Measurements from ENCODE around the gene CAPN15. TPM values are rescaled to one million over a fixed set of nuclear protein-coding genes. Genes with fewer than 3 reads are reported as not detected.
A peak's percentile ranks its signal among the peaks of the same experiment; 100 is the strongest.

The CAPN15 gene
- total and polyA plus RNA-seq, 3 donors from 2014 or later, result 48.0 to 115 (median 108) TPM

DNA sequence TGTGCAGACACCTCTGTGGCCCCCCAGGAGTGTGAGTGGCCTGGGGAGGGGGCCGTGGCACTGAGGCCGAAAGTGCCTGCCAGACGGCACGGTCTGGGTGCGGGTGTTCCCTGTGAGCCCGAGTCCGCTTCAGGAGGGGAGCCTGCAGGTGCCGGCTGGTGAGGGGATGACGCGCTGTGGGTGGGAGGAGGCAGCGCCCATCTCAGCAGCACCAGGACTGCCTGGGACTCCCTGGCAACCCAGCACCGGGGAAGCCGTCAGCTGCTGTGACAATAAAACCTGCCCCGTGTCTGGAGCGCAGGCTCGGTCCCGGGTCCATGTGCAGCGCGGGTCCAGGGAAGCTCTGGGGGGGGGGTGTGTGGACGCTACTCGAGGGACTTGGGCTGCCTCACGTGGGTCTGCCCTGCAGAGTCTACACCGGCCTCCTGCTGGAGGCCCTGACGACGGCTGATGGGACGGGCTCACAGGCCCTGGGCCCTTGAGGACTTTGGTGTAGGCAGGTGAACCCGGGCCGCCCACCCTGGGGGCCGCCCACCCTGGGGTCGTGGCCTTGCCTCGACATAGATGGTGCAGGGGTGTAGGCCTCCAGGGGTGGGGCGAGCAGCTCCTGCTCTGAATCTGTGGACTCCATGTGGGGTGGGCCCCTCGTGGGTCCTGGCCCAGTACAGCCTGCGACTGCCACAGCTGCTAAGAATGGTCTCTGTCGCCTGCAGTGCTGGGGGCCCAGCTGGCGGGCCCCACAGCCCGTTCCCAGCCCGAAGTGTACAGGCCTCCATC lies 56.5 kb downstream of the CAPN15 start:
- intact Hi-C loops (cut with DNase I; ENCODE audit: low total_unique reads), result loop anchor here (10.0 kb wide), 2 partner anchors 51 to 81 kb away; partner anchors contain the start of genes METTL26, RHOT2 and WFIKKN1
- no peak overlapping the region for H3K27ac ChIP-seq

DNA sequence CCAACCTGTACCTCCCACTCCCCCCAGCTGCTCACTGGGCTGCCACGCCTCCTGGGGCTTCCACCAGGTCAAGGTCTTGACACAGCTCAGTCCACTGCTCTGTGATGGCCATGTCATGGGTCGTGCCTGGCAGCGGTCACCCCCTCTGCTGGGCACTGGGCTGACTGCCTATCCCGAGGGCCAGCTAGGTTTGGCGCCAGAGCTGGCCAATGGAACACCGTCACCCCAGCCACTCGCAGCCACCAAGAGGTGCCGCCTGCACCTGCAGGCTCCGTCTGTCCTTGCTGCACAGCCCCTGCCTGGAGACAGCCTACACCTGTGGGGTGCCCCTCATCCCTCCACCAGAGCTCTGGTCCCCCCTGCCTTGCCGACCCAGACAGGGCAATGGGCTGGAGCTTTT lies 57.8 kb downstream of the CAPN15 start:
- no peak overlapping the region for H3K27ac ChIP-seq
- H3K36me3 ChIP-seq (ENCODE audit: low read depth, missing control alignments), result no peaks in the 10 kb centered on the region
- no peak overlapping the region for H3K4me3 ChIP-seq
- peaks cover 13% of the 10 kb centered on the region for H3K4me1 ChIP-seq
- DNase-seq, result no peak
- no peak for TF ChIP-seq POLR2A (IDR thresholded peaks at IDR 0.05)
- TF ChIP-seq, protein P1, sequence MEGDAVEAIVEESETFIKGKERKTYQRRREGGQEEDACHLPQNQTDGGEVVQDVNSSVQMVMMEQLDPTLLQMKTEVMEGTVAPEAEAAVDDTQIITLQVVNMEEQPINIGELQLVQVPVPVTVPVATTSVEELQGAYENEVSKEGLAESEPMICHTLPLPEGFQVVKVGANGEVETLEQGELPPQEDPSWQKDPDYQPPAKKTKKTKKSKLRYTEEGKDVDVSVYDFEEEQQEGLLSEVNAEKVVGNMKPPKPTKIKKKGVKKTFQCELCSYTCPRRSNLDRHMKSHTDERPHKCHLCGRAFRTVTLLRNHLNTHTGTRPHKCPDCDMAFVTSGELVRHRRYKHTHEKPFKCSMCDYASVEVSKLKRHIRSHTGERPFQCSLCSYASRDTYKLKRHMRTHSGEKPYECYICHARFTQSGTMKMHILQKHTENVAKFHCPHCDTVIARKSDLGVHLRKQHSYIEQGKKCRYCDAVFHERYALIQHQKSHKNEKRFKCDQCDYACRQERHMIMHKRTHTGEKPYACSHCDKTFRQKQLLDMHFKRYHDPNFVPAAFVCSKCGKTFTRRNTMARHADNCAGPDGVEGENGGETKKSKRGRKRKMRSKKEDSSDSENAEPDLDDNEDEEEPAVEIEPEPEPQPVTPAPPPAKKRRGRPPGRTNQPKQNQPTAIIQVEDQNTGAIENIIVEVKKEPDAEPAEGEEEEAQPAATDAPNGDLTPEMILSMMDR (IDR thresholded peaks at IDR 0.05), result no peak
- 36 to 43% methylated on average over 9 of the region's 10 CpGs for WGBS, 2 donors
- intact Hi-C loops (cut with DNase I; ENCODE audit: low total_unique reads), result loop anchor here (10.0 kb wide), 2 partner anchors 49 to 79 kb away; partner anchors contain the start of genes METTL26, RHOT2 and WFIKKN1
- no peaks in the 10 kb centered on the region for H3K9me3 ChIP-seq
- H3K27me3 ChIP-seq, result no peaks in the 10 kb centered on the region

More for the DNA sequence above, 56.5 kb downstream of the CAPN15 start:
- H3K4me3 ChIP-seq, result no peak overlapping the region
- H3K27me3 ChIP-seq, result no peaks in the 10 kb centered on the region
- no peak for DNase-seq
- WGBS, 2 donors, result 72 to 80% methylated on average over 4 to 31 of the region's 38 CpGs
- H3K9me3 ChIP-seq, result no peaks in the 10 kb centered on the region
- peaks cover 13% of the 10 kb centered on the region for H3K4me1 ChIP-seq
- TF ChIP-seq, protein P1 (IDR thresholded peaks at IDR 0.05), result no peak
- no peak for TF ChIP-seq POLR2A (IDR thresholded peaks at IDR 0.05)
- no peaks in the 10 kb centered on the region for H3K36me3 ChIP-seq (ENCODE audit: low read depth, missing control alignments)

DNA sequence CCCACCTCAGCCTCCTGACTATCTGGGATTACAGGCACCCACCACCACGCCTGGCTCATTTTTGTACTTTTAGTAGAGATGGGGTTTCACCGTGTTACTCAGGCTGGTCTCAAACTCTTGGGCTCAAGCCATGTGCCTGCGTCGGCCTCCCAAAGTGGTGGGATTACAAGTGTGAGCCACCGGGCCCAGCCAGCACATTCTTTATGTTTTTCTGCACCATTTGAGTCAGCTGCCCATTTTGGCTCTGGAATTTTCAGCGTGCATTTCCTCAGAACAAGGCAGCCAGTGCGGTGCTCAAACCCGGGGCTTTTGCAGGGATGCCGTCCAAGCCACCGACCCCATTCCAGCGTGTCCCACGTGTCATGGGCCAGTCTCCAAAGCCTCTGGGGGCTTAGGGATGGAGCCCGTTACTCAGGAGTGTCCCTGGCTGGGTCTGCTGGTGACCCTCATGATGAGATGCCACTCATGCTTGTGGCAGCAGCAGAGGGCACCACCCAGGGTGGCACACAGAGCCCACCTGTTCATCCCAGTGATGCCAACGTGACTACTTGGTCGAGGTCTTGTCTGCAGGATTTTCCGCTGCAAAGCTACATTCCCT lies 58.6 kb downstream of the CAPN15 start:
- Histone ChIP-seq H3K4me1 (peaks cover 19% of the 10 kb centered on the region), H3K4me3 (no peak overlapping the region), H3K27me3 (no peaks in the 10 kb centered on the region), H3K36me3 (ENCODE audit: low read depth, missing control alignments) (no peaks in the 10 kb centered on the region), H3K27ac (no peak overlapping the region), H3K9me3 (no peaks in the 10 kb centered on the region)
- no peak for DNase-seq
- intact Hi-C loops (cut with DNase I; ENCODE audit: low total_unique reads), result loop anchor here (10.0 kb wide), 2 partner anchors 49 to 79 kb away; partner anchors contain the start of genes METTL26, RHOT2 and WFIKKN1
- WGBS, 2 donors, result 46 to 58% methylated on average over 8 to 16 of the region's 16 CpGs
- TF ChIP-seq POLR2A (IDR thresholded peaks at IDR 0.05), result no peak
- TF ChIP-seq, protein P1 (IDR thresholded peaks at IDR 0.05), result no peak

DNA sequence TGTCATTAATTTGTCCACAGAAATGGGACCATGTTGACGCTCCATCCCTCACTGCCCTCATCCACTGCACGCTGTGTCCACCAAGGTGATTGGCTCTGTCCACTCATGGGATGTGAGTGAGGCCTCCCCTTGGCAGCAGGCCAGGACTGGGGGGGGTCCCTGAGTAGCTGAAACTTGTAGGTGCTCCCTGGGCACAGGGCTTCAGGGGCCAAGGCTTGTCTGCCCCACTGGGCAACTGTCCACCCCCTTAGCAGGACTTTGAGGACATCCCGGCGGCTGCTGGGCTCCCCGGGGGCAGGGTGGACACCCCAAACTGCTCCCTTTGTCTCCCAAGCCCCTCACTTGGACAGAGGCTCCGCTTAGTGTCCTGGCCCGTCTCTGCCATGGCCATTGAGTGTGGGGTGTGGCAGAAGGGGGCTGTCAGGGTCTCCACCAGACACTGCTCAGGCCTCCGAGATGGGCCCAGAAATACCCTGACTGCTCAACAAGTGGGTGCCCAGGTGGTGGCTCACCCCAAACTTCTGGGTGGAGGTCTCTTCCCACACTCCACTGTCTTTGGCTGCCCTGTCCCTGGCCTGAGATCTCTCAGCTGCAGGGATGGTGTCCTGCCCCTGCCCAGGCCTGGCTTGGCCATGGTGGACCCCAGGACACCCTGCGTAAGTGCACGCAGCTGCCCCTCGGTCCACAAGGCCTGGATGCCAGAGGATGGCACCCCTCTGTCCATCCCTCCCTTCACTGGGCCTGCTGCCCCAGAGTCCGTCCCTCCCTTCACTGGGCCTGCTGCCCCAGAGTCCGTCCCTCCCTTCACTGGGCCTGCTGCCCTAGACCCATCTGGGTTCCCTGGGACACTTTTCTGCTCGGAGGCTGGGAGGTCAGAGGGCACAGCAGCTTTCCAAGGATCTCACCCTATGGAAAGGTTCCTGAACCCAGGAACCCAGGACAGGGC lies 59.4 kb downstream of the CAPN15 start:
- DNase-seq, result no peak
- Histone ChIP-seq H3K9me3 (no peaks in the 10 kb centered on the region), H3K27ac (peak overlapping the region in 1 of 2 donors; percentile 8), H3K4me3 (no peak overlapping the region), H3K27me3 (no peaks in the 10 kb centered on the region), H3K36me3 (ENCODE audit: low read depth, missing control alignments) (no peaks in the 10 kb centered on the region), H3K4me1 (peaks cover 22% of the 10 kb centered on the region)
- TF ChIP-seq, protein P1 (IDR thresholded peaks at IDR 0.05), result no peak
- TF ChIP-seq POLR2A (IDR thresholded peaks at IDR 0.05), result no peak
- WGBS, 2 donors, result 60 to 68% methylated on average over 9 to 11 of the region's 14 CpGs
- intact Hi-C loops (cut with DNase I; ENCODE audit: low total_unique reads), result loop anchor here (10.0 kb wide), 2 partner anchors 48 to 78 kb away; partner anchors contain the start of genes METTL26, RHOT2 and WFIKKN1

Data from testis (tissue), 3 donors.